ENCODE data around the gene TIMM23.
"Not testable (repeated sequence)": the region's sequence is repeated elsewhere in the genome, so short reads cannot be mapped to it uniquely, and the experiment has no call there.

TIMM23 gene

DNA sequence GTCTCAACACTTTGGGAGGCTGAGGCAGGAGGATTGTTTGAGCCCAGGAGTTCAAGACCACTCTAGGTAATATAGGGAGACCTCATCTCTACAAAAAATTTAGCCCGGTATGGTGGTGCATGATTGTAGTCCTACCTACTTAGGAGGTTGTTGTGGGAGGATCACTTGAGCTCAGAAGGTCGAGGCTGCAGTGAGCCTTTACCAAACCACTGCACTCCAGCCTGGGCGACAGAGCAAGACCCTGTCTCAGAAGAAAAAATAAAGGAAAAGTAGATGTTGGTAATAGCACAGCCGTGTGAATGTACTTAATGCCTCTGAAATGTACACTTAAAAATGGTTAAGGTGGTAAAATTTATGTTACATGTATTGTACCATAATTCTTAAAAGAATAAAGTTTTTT lies 25.3 kb downstream of the TIMM23 start:
- no peak for DNase-seq (ENCODE audit: low spot score)

GRCh38 chr10:45997994-45998763 lies 25.9 kb downstream of the TIMM23 start:
- DNase-seq (ENCODE audit: low spot score), result no peak

DNA sequence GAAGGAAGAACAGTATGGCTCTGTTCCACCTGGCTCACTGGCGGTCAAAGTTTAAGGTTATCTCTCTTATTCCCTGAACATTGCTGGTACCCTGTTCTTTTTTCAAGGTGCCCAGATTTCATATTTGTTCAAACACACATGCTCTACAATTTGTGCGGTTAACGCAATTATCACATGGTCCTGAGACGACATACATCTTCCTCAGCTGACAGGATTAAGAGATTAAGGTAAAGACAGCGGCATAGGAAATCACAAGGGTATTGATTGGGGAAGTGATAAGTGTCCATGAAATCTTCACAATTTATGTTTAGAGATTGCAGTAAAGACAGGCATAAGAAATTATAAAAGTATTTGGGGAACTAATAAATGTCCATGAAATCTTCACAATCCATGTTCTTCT lies 27.7 kb downstream of the TIMM23 start:
- not testable (repeated sequence) for DNase-seq (ENCODE audit: low spot score)

DNA sequence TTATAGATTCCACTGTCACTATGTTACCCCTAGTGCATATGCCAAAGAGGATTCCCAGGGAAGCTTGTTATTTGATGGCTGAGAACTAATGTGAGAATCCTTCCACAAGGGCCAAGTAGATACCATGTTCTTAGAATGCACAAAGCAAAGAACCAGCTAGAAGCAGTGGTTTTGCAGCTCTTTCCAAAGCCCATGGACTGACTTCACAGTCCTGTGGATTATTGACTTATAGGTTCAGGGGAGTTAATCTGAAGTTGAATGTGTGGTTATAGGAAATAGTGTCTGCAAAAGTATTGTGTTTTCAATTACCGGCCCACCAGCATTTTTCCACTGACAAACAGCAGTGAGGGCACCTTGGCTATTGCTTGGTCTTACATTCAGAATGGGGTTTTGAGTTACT lies 28.2 kb downstream of the TIMM23 start:
- DNase-seq (ENCODE audit: low spot score), result no peak

DNA sequence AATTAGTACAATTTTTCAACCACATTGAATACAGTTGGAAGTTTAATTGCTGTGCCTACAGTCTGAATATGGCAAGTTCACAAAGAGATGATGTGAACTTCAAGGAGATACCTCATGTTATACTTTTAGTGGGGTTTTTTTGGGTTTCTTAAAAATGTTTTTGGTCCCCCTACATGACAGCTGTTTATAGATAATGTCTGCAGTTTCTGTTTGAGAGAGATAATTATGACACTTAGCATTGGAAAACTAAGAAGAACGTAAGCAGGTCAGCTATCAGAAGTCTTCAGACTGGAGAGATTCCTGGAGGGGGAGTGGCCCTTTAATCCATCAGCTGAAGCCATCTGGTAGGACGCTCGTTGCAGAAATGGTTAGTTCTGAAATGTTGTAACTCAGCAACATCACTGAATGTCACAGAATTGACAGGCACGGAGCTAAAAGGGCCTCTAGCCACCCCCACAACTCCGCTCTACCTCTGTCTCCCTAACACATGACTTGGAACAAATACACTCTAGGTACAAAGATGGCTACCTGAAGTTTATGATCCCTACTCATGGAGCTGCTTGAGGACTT lies 29.0 kb downstream of the TIMM23 start:
- no peak for DNase-seq (ENCODE audit: low spot score)

DNA sequence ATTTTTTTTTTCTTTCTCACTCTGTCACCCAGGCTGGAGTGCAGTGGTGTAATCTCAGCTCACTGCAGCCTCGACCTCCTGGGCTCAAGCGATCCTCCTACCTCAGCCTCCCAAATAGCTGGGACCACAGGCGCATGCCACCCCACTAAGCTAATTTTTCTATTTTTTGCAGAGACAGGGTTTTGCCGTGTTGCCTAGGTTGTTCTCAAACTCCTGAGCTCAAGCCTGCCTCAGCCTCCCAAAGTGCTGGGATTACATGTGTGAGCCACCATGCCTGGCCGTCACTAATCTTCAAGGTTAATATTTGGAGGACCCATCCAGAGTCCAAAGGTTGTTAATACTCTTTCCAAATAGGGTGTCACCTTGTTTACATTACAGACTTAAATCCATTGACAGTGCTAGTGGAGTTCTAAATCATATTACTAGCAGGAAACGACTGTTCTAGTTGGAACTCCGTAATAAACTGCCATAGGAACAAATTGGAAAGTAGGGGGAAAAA lies 29.9 kb downstream of the TIMM23 start:
- not testable (repeated sequence) for DNase-seq (ENCODE audit: low spot score)

- no peak for DNase-seq (ENCODE audit: low spot score)
These were observed 30.8 kb downstream of the TIMM23 start for GRCh38 chr10:46002916-46003693.

DNA sequence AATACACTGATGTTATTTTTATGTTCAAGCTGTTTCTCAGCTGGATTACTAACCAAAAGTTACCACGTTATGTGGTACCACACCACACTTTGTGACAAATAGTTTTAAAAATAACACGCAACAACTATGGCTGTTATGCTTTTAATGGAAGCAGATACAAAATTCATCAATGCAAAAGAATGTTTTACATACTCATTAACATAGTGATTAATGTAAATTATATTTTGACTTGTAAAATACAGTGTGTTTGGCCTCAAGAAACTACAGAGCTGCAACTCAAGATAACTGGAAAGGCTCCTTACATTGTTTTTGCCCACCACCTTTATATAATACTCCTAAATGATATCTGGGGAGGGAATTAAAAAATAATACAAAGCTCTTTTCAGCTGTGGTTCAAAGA lies 32.7 kb downstream of the TIMM23 start:
- DNase-seq (ENCODE audit: low spot score), result no peak

- no peak for DNase-seq (ENCODE audit: low spot score)
These were observed 33.1 kb downstream of the TIMM23 start for GRCh38 chr10:46005383-46005782.

DNA sequence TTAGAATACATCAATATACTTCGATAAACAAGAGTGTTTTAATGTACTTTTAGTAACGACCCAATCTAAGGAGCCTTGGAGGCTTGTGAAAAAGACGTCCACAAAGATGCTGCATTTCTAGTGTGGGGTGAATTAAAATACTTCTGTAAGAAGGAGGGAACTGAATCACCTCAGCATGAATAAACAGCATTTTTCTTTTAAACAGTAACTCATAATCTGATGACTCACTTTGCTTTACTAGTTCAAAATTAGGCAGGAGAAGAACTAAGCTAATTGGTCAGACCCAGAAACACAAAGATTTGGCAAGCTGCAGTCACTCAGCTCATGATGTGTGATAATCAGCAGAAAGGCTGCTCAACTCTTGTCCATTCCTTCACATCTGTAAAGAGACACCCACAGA lies 33.9 kb downstream of the TIMM23 start:
- no peak for DNase-seq (ENCODE audit: low spot score)

GRCh38 chr10:46012746-46013145 lies 40.5 kb downstream of the TIMM23 start:
- no peak for DNase-seq (ENCODE audit: low spot score)

DNA sequence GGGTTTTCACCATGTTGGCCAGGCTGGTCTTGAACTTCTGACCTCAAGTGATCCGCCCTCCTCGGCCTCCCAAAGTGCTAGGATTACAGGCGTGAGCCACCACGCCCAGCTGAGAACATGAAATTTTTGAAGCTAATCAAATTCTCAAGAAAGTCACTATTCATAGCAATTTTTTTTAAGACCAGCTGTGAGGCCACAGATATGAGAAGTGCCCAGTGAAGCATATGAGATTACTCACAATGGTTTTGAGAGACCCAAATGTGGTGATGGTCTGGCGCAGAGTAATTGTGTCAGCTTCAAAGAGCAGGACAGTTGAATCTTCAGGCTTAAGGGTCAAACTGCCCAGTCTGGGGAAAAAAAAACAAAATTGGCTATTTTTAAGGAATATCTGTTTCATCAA lies 41.9 kb downstream of the TIMM23 start:
- DNase-seq (ENCODE audit: low spot score), result no peak

GRCh38 chr10:46014683-46015405 lies 42.6 kb downstream of the TIMM23 start:
- no peak for DNase-seq (ENCODE audit: low spot score)

- no peak for DNase-seq (ENCODE audit: low spot score)
These were observed 43.9 kb downstream of the TIMM23 start for GRCh38 chr10:46016190-46016589.

DNA sequence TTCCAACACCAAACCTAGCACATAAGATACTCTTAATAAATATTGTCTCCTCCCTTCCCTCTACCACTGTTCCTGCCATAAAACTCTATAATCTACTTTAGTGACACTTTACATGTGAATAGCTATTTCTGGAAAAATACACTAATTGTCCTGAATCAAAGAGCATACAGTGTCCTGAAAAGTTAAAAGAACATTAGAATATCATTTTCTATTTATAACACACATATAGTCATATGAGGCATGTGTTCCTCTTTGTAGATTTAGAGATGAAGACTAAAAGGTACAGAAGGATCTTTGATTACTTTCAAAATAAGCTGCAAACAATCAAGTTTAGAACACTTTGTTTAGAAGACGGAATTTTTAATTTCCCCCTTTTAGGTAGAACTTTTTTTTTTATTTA lies 44.5 kb downstream of the TIMM23 start:
- no peak for DNase-seq (ENCODE audit: low spot score)

DNA sequence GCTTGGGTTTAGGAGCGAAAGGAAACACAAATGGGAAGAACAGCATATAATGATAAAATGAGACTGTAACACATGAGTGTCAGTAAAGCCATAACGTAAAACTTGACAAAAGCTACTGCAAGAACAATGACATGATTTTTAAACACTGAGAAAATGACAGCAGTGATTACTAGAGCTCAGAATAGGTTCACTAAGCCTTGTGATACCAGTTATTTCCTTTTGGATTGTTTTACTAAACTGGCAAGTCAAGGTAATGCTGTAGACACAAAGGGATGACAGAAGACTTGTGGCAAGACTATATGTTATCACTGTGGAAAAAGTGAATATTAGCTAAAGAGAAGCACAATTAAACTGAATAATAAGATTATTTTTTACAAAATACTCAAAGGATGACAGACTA lies 45.4 kb downstream of the TIMM23 start:
- no peak for DNase-seq (ENCODE audit: low spot score)

DNA sequence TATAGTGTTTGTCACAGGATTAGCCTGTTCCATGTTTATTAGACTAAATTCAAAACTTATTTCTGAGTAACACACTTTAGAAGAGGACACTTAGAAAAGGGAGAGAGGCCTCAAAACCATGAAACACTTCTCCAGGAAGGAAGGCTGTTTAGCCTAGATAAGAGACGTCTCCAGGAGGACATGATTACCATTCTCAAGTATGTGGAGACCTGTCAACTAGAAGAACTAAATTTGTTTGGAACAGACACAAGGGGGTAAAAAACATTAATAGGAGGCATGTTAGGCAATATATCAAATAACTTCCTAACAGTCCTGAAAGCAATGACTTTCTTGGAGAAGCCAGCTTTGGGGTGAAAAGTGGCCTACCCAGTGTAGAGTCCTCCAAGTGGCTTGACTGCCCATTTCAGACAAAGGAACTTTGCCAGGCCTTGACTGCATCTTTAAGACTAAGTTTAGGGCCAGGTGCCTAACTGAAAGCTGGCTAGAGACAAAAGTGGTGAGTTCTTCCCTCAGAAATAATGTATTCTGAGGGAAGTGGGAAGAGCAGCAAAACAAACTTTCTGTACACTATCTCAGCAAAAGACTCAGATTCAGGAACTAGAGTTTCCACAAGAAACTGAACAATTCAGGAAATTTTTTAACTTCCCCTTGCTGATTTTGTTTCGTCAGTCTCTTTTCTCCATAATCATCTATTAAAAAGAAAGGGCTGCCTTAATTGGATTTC lies 46.3 kb downstream of the TIMM23 start:
- DNase-seq (ENCODE audit: low spot score), result no peak

- no peak for DNase-seq (ENCODE audit: low spot score)
These were observed 46.9 kb downstream of the TIMM23 start for GRCh38 chr10:46019177-46019528.

- DNase-seq (ENCODE audit: low spot score), result no peak
These were observed 47.5 kb downstream of the TIMM23 start for GRCh38 chr10:46019569-46020343.

- no peak for DNase-seq (ENCODE audit: low spot score)
These were observed 48.0 kb downstream of the TIMM23 start for GRCh38 chr10:46020344-46020657.
